IMR-90 (cell line): ENCODE data around the gene SART1.

Experiments used
- RAD21 ChIP-seq: IDR thresholded peaks from 2 replicates; pipeline ENCODE4 v1.6.1; 2012; ENCODE audit warnings: low read length, improper control_type of control experiment
- RFX5 ChIP-seq: IDR thresholded peaks from 2 replicates; pipeline ENCODE4 v1.8.0; 2012; ENCODE audit warnings: low read depth, mild to moderate bottlenecking, low read length, moderate library complexity

GRCh38 chr11:66015936-66016792 lies 54.6 kb downstream of the SART1 start:
- TF ChIP-seq RFX5 (no peak), RAD21 (no peak)
